PC-3 (cell line): ENCODE results near the gene DGKD.

Source experiments
- CTCF ChIP-seq: fragments of 300-600 bp; sonication (generic); conservative IDR thresholded peaks from 2 replicates; pipeline ENCODE4 v1.5.1; 2017; ENCODE audit warnings: antibody characterized with exemption, low read depth, mild to moderate bottlenecking, low read length
- EZH2phosphoT487 ChIP-seq: fragments of 300-600 bp; sonication (generic); IDR thresholded peaks from 2 replicates; pipeline ENCODE4 v1.6.1; 2018; ENCODE audit warnings: mild to moderate bottlenecking, antibody characterized with exemption, low read length, borderline replicate concordance

- TF ChIP-seq CTCF (no peak), EZH2phosphoT487 (no peak)
Measured at GRCh38 chr2:233408366-233409285, 54.3 kb downstream of the DGKD start.
